HepG2 (cell line): Measurements from ENCODE around the gene ANKRD6. TPM values are rescaled to one million over a fixed set of nuclear protein-coding genes. Genes with fewer than 3 reads are reported as not detected.

ENCODE experiments used
- ATAC-seq: fragments of 200-7000 bp; cut with Tn5 transposase; 3 replicates; pipeline ENCODE4 v1.9.1; 2020; ENCODE audit warnings: mild to moderate bottlenecking, moderate library complexity
- BruUV-seq: library from RNA; stranded (reverse); fragments of 400-500 nt; replicated peaks from 2 replicates; lab custom pipeline; 2021; lab: Mats Ljungman, UMichigan
- CTCF ChIA-PET: fragments of 300-600 bp; formaldehyde crosslinking; extraction: SDS; loops from one replicate; lab custom pipeline; 2021; ENCODE audit warnings: low total read pairs, inconsistent platforms, low intra/inter-chr PET ratio; lab: Yijun Ruan, JAX
- POLR2A ChIA-PET: fragments of 350-600 bp; sonication (Branson Sonifier 250); formaldehyde crosslinking; loops from one replicate; lab custom pipeline; 2020; ENCODE audit warnings: antibody characterized with exemption, inconsistent platforms; lab: Yijun Ruan, JAX
- DNase-seq: peaks from one replicate; pipeline ENCODE4 v3.0.0-alpha.2; 2015; ENCODE audit warnings: low spot score
- FAIRE-seq: peaks from 3 replicates; lab custom pipeline; 2011; peaks lifted over from hg19 to GRCh38; lab: Jason Lieb, UNC
- H2AFZ ChIP-seq: one replicate; pipeline ENCODE4 v1.6.1; 2011; ENCODE audit warnings: low read length, inconsistent platforms
- H3K27ac ChIP-seq: fragments of 300-600 bp; 3 replicates; pipeline ENCODE4 v1.8.0; 2011; ENCODE audit warnings: mixed run types, mild to moderate bottlenecking, mixed read lengths, low read length, inconsistent platforms; ENCODE audit not compliant: insufficient read depth; ENCODE audit errors: extremely low read length
- H3K27me3 ChIP-seq, 2 experiments: fragments of 200-600 bp in 1 of 2; 2 replicates in 1 of 2; 3 replicates in 1 of 2; pipeline versions ENCODE4 v1.6.0 to v1.8.0; 2011; ENCODE audit warnings: low read length in 2 of 2, mild to moderate bottlenecking in 2 of 2, moderate library complexity in 2 of 2, inconsistent platforms in 1 of 2; ENCODE audit not compliant: insufficient read depth in 2 of 2, control insufficient read depth in 1 of 2
- H3K36me3 ChIP-seq, 2 experiments: fragments of 200-600 bp in 1 of 2; replicated peaks in 1 of 2; 2 replicates in 1 of 2; 3 replicates in 1 of 2; pipeline versions ENCODE4 v1.5.1 to v1.8.0; 2011; ENCODE audit warnings: low read length in 2 of 2, inconsistent platforms in 1 of 2; ENCODE audit not compliant: insufficient read depth in 2 of 2, control insufficient read depth in 1 of 2
- H3K4me1 ChIP-seq: 2 replicates; pipeline ENCODE4 v1.5.1; 2012; ENCODE audit warnings: low read length, inconsistent platforms; ENCODE audit not compliant: insufficient read depth
- H3K4me2 ChIP-seq: 2 replicates; pipeline ENCODE4 v1.6.0; 2011; ENCODE audit warnings: low read depth, low read length, inconsistent platforms
- H3K4me3 ChIP-seq, 3 experiments: fragments of 200-600 bp in 1 of 3; sonication (generic), shearing (Covaris generic) in 1 of 3; replicated peaks in 1 of 3; 2 replicates each; pipeline ENCODE4 v1.5.1; 2011 to 2016; ENCODE audit warnings: low read length in 3 of 3, inconsistent platforms in 2 of 3, low read depth in 2 of 3, mild to moderate bottlenecking in 2 of 3, control low read depth in 1 of 3, mixed read lengths in 1 of 3; ENCODE audit not compliant: insufficient read depth in 1 of 3
- H3K79me2 ChIP-seq: one replicate; pipeline ENCODE4 v1.6.1; 2011; ENCODE audit warnings: low read length, inconsistent platforms; ENCODE audit not compliant: insufficient read depth
- H3K9ac ChIP-seq: 2 replicates; pipeline ENCODE4 v1.6.0; 2011; ENCODE audit warnings: mild to moderate bottlenecking, low read depth, low read length, inconsistent platforms; ENCODE audit not compliant: insufficient read depth
- H3K9me3 ChIP-seq: 2 replicates; pipeline ENCODE4 v1.5.1; 2012; ENCODE audit warnings: mild to moderate bottlenecking, low read length
- H4K20me1 ChIP-seq: 2 replicates; pipeline ENCODE4 v1.6.0; 2011; ENCODE audit warnings: inconsistent platforms, mild to moderate bottlenecking, low read length, moderate library complexity; ENCODE audit not compliant: insufficient read depth
- ETS1 ChIP-seq: sonication (generic); formaldehyde crosslinking; IDR thresholded peaks from 2 replicates; pipeline ENCODE4 v1.4.0; 2020; ENCODE audit warnings: missing genetic modification reagents
- HMG20A ChIP-seq: IDR thresholded peaks from 2 replicates; pipeline ENCODE4 v1.6.1; 2016; ENCODE audit warnings: borderline replicate concordance
- KLF16 ChIP-seq, 2 experiments: sonication (generic) in 1 of 2; formaldehyde crosslinking in 1 of 2; IDR thresholded peaks; 2 replicates each; pipeline versions ENCODE4 v1.6.1 to v1.8.0; 2016 to 2023; ENCODE audit warnings: missing genetic modification reagents in 2 of 2, missing compliant biosample characterization in 1 of 2
- NPAS2 ChIP-seq: sonication (generic); formaldehyde crosslinking; IDR thresholded peaks from 2 replicates; pipeline ENCODE4 v1.8.0; 2022; ENCODE audit warnings: mild to moderate bottlenecking, missing genetic modification reagents, borderline replicate concordance
- POLR2G ChIP-seq: fragments of 200-400 bp; formaldehyde crosslinking; IDR thresholded peaks from 2 replicates; pipeline ENCODE4 v1.6.1; 2018; ENCODE audit warnings: mild to moderate bottlenecking, low read depth, low read length, moderate library complexity
- RXRB ChIP-seq: IDR thresholded peaks from 2 replicates; pipeline ENCODE4 v1.6.1; 2016; ENCODE audit warnings: borderline replicate concordance, missing genetic modification reagents, missing compliant biosample characterization
- SKI ChIP-seq: fragments of 450-650 bp; IDR thresholded peaks from one replicate; pipeline ENCODE4 v1.6.1; 2018; ENCODE audit warnings: mild to moderate bottlenecking; ENCODE audit not compliant: partially characterized antibody
- ZBTB46 ChIP-seq: sonication (generic); formaldehyde crosslinking; IDR thresholded peaks from 2 replicates; pipeline ENCODE4 v1.4.0; 2020; ENCODE audit warnings: mild to moderate bottlenecking, missing genetic modification reagents, borderline replicate concordance
- ZNF225 ChIP-seq: sonication (generic); formaldehyde crosslinking; IDR thresholded peaks from 2 replicates; pipeline ENCODE4 v1.4.0; 2020; ENCODE audit warnings: mild to moderate bottlenecking, missing genetic modification reagents
- ZNF253 ChIP-seq: sonication (generic); formaldehyde crosslinking; IDR thresholded peaks from 2 replicates; pipeline ENCODE4 v1.8.0; 2022; ENCODE audit warnings: mild to moderate bottlenecking, missing genetic modification reagents, borderline replicate concordance
- ZNF335 ChIP-seq: sonication (generic); formaldehyde crosslinking; IDR thresholded peaks from 2 replicates; pipeline ENCODE4 v1.4.0; 2020; ENCODE audit warnings: missing genetic modification reagents
- ZNF383 ChIP-seq: sonication (generic); formaldehyde crosslinking; IDR thresholded peaks from 2 replicates; pipeline ENCODE4 v1.4.0; 2020; ENCODE audit warnings: missing genetic modification reagents, mild to moderate bottlenecking, borderline replicate concordance
- ZNF646 ChIP-seq: sonication (generic); formaldehyde crosslinking; IDR thresholded peaks from 2 replicates; pipeline ENCODE4 v1.9.0; 2021; ENCODE audit warnings: mild to moderate bottlenecking, missing genetic modification reagents
- ZNF780A ChIP-seq: sonication (generic); formaldehyde crosslinking; IDR thresholded peaks from 2 replicates; pipeline ENCODE4 v1.8.0; 2022; ENCODE audit warnings: mild to moderate bottlenecking, missing genetic modification reagents, moderate library complexity
- ZNF792 ChIP-seq: IDR thresholded peaks from 2 replicates; pipeline ENCODE4 v1.6.1; 2016
- WGBS: methylation state at CpG from one replicate; pipeline ENCODE4 v1.1.6; 2017; ENCODE audit warnings: low lambda C conversion rate; 5-methylcytosine and 5-hydroxymethylcytosine counted together
- in situ Hi-C: cut with HindIII; loops from 2 replicates; pipeline ENCODE4 v1.10.0; 2017; ENCODE audit warnings: low pct_unique_long_range_greater_than_20kb; ENCODE audit not compliant: extremely low pct_ligation_motif_present
- intact Hi-C: fragments of 100-400 bp; cut with micrococcal nuclease; formaldehyde crosslinking; loops from one replicate; pipeline ENCODE4 v1.10.0; 2022; ENCODE audit not compliant: unreplicated experiment
- polyA plus RNA-seq, 8 experiments: library from polyadenylated mRNA; depleted of rRNA in 3 of 8; stranded (reverse) in 7 of 8; unstranded in 1 of 8; fragments of >200 nt; fragmentation: Illumina TruSeq in 4 of 8; extraction: Trizol in 4 of 8; gene quantifications; 2 replicates each; pipeline versions ENCODE4 v1.2.1 to v1.2.3, GENCODE V29; 2011 to 2016; ENCODE audit warnings: low read depth in 4 of 8, missing spikeins in 1 of 8, mixed read lengths in 1 of 8; ENCODE audit not compliant: insufficient read depth in 1 of 8
- total RNA-seq, 5 experiments: library from RNA; depleted of rRNA; stranded (reverse); fragments of >200 nt; fragmentation: Illumina TruSeq; extraction: Trizol; gene quantifications; 2 replicates each; pipeline ENCODE4 v1.2.3, GENCODE V29; 2016; ENCODE audit warnings: low read depth in 1 of 5

ANKRD6 gene
- total and polyA plus RNA-seq, 2 of the 13 experiments (the other 11 are each of a cell fraction or from before 2014, with no cell fraction given) = 0.18 to 0.36 TPM

GRCh38 chr6:89482126-89482525 is 49.2 kb downstream of the ANKRD6 start:
- WGBS = 50% methylated on average over 1 of the region's 1 CpG

More at GRCh38 chr6:89482126-89482525, 49.2 kb downstream of the ANKRD6 start:
- no peaks in the 10 kb centered on the region for H3K79me2 ChIP-seq
- H4K20me1 ChIP-seq = no peaks in the 10 kb centered on the region
- ChIA-PET CTCF (no interaction called here), POLR2A (no interaction called here)
- ATAC-seq (no peak), FAIRE-seq (no peak), DNase-seq (no peak)
- H3K36me3 ChIP-seq = no peaks in the 10 kb centered on the region
- H3K4me1 ChIP-seq = peaks cover 9% of the 10 kb centered on the region; the same call in 1 of the 2 replicates
- no TSS peak for BruUV-seq
- H3K9me3 ChIP-seq = no peaks in the 10 kb centered on the region
- no peak overlapping the region for H3K4me3 ChIP-seq
- no peaks in the 10 kb centered on the region for H3K27me3 ChIP-seq
- in situ Hi-C loops (no loop called here), intact Hi-C loops (no loop called here)
- H3K27ac ChIP-seq = no peak overlapping the region
- H2AFZ ChIP-seq = no peak overlapping the region
- H3K4me2 ChIP-seq = no peak overlapping the region
- no peak overlapping the region for H3K9ac ChIP-seq
- no peak for TF ChIP-seq ZNF383 (CRISPR knock-in tag)
- TF ChIP-seq ZNF792 (CRISPR knock-in tag) = no peak
- TF ChIP-seq KLF16 (CRISPR knock-in tag; IDR thresholded peaks at IDR 0.05) = no peak
- TF ChIP-seq ZNF646 (CRISPR knock-in tag) = no peak
- no peak for TF ChIP-seq ZNF335 (CRISPR knock-in tag)
- no peak for TF ChIP-seq POLR2G
- no peak for TF ChIP-seq HMG20A (CRISPR knock-in tag)
- no peak for TF ChIP-seq ETS1 (CRISPR knock-in tag)
- TF ChIP-seq ZNF780A (CRISPR knock-in tag) = no peak
- no peak for TF ChIP-seq ZBTB46 (CRISPR knock-in tag)
- no peak for TF ChIP-seq RXRB (CRISPR knock-in tag)
- TF ChIP-seq ZNF225 (CRISPR knock-in tag) = no peak
- TF ChIP-seq SKI = no peak
- TF ChIP-seq NPAS2 (CRISPR knock-in tag) = no peak
- TF ChIP-seq ZNF253 (CRISPR knock-in tag) = no peak
